Left lung (tissue), 10 donors: ENCODE results near the gene MLPH. TPM values are rescaled to one million over a fixed set of nuclear protein-coding genes. Genes with fewer than 3 reads are reported as not detected.
A peak's percentile ranks its signal among the peaks of the same experiment; 100 is the strongest.

ENCODE experiments used
- ATAC-seq: fragments of 200-7000 bp; cut with Tn5 transposase; one replicate; pipeline ENCODE4 v1.9.1; 2020; ENCODE audit warnings: moderate library complexity
- DNase-seq, 4 donors: peaks; one replicate each; pipeline ENCODE4 v3.0.0-alpha.2; 2013 to 2020
- H3K27ac ChIP-seq, 2 donors: fragments of 200-600 bp; sonication (generic) in 1 of 2; one replicate each; pipeline versions ENCODE4 v1.5.0 to v1.8.0; 2020 to 2021
- H3K27me3 ChIP-seq, 2 donors: fragments of 200-600 bp; sonication (generic) in 1 of 2; one replicate each; pipeline versions ENCODE4 v1.5.0 to v1.8.0; 2020 to 2021
- H3K36me3 ChIP-seq, 2 donors: fragments of 200-600 bp; sonication (generic) in 1 of 2; one replicate each; pipeline versions ENCODE4 v1.5.0 to v1.8.0; 2020 to 2021
- H3K4me1 ChIP-seq, 2 donors: fragments of 200-600 bp; one replicate each; pipeline ENCODE4 v1.8.0; 2021
- H3K4me3 ChIP-seq, 2 donors: fragments of 200-600 bp; sonication (generic) in 1 of 2; one replicate each; pipeline versions ENCODE4 v1.5.0 to v1.8.0; 2020 to 2021; ENCODE audit warnings: mild to moderate bottlenecking in 1 of 2
- H3K9me3 ChIP-seq, 2 donors: fragments of 200-600 bp; sonication (generic) in 1 of 2; one replicate each; pipeline versions ENCODE4 v1.5.0 to v1.8.0; 2020 to 2021
- intact Hi-C, 2 donors: fragments of 100-400 bp; cut with DNase I; formaldehyde crosslinking; loops; one replicate each; pipeline versions ENCODE4 v1.11.2 to v1.14.2; 2022
- polyA plus RNA-seq, 6 donors: library from polyadenylated mRNA; unstranded; fragments of 120-200 nt; gene quantifications; one replicate each; pipeline ENCODE4 v1.2.1, GENCODE V29; 2013; ENCODE audit not compliant: insufficient read length in 6 of 6
- total RNA-seq, 2 donors: library from RNA; stranded (reverse); fragmentation: NEBNext Ultra II Directional; extraction: Animal tissue kit (Norgen Biotek cat#: 25700); gene quantifications; one replicate each; pipeline ENCODE4 v1.2.1, GENCODE V29; 2021
- TF ChIP-seq, protein P1 (sequence below), 2 donors: fragments of 200-600 bp; sonication (generic) in 1 of 2; IDR thresholded peaks; one replicate each; pipeline versions ENCODE4 v1.5.0 to v1.8.0; 2021; ENCODE audit warnings: antibody characterized with exemption in 2 of 2
- donor health status: DM: no; HTN: yes; CAD: no.
- donor health status: DM: no; HTN: no; CAD: no.

MLPH gene
- total and polyA plus RNA-seq, 8 donors = 1.9 to 296 (median 3.2) TPM

DNA sequence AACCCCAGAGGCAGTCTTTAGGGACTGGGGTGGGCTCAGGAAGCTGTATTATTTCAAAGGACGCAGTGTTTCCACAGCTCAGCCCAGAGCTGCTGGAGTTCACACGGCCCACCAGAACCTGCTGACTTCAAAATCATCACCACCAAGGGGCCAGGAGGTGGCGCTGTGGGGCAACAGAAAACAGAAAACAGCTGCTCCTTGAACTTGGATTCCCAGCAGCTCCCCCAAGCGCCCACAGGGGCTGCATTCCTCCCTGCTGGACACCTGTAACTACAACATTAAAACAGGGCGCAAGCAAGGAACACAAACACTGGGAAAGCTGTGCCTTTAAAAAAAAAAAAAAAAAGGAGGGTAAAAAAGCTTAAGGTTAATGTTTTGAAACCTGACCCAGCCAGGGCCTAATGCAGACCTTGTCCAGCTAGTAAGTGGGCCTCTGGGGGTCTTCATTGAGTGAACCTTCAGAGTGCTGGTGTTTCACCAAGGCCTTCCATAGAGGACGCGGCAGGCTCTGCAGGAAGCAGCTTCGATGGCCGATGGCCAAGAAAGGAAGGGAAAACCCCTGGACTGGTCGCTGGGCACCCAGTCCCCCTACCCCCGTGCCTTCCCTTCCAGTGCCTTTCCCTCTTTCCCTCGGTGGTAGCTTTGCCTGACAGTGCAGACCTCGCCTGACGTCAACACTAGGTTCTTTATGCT lies 25.9 kb downstream of the MLPH start:
- H3K27ac ChIP-seq = peak overlapping the region in 1 of 2 donors; percentile 13
- intact Hi-C loops = loop anchor here in 1 of 2 donors (5.0 kb wide), 1 partner anchor 59 kb away; no protein-coding TSS in a partner anchor
- no peaks in the 10 kb centered on the region for H3K27me3 ChIP-seq
- H3K9me3 ChIP-seq = no peaks in the 10 kb centered on the region
- TF ChIP-seq, protein P1, sequence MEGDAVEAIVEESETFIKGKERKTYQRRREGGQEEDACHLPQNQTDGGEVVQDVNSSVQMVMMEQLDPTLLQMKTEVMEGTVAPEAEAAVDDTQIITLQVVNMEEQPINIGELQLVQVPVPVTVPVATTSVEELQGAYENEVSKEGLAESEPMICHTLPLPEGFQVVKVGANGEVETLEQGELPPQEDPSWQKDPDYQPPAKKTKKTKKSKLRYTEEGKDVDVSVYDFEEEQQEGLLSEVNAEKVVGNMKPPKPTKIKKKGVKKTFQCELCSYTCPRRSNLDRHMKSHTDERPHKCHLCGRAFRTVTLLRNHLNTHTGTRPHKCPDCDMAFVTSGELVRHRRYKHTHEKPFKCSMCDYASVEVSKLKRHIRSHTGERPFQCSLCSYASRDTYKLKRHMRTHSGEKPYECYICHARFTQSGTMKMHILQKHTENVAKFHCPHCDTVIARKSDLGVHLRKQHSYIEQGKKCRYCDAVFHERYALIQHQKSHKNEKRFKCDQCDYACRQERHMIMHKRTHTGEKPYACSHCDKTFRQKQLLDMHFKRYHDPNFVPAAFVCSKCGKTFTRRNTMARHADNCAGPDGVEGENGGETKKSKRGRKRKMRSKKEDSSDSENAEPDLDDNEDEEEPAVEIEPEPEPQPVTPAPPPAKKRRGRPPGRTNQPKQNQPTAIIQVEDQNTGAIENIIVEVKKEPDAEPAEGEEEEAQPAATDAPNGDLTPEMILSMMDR (IDR thresholded peaks at IDR 0.05) = peak; percentile 75 to 89
- peaks cover 0 to 13% of the 10 kb centered on the region in 2 donors for H3K36me3 ChIP-seq
- H3K4me1 ChIP-seq = peaks cover 9 to 35% of the 10 kb centered on the region in 2 donors
- DNase-seq = peak; percentile 79 to 92 (median 84)
- ATAC-seq = peak; percentile 74
- no peak overlapping the region for H3K4me3 ChIP-seq

DNA sequence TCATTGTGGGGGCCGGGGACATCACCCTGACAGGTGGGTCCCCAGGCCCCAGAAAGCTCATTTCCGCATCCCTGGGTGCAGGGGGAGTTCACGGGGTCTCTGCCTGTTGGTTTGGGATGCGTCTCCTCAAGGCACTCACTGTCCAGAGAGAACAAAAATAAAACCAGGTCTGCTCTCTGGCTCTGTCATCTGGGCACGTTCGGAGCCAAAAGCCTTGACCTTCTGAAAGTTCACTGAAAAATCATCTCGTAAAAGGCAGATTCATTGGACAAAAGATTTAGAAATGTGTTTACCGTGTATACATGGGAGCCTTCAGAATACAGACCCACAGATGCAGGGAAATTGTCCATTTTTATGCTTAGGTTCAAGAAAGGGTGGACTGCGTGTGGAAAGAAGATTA lies 26.6 kb downstream of the MLPH start:
- no peak overlapping the region for H3K4me3 ChIP-seq
- H3K27ac ChIP-seq = no peak overlapping the region
- peaks cover 8 to 30% of the 10 kb centered on the region in 2 donors for H3K4me1 ChIP-seq
- no peaks in the 10 kb centered on the region for H3K9me3 ChIP-seq
- H3K36me3 ChIP-seq = peaks cover 0 to 15% of the 10 kb centered on the region in 2 donors
- TF ChIP-seq, protein P1 (IDR thresholded peaks at IDR 0.05) = no peak
- DNase-seq (no peak), ATAC-seq (no peak)
- H3K27me3 ChIP-seq = no peaks in the 10 kb centered on the region
- intact Hi-C loops = loop anchor here in 1 of 2 donors (5.0 kb wide), 1 partner anchor 59 kb away; no protein-coding TSS in a partner anchor

DNA sequence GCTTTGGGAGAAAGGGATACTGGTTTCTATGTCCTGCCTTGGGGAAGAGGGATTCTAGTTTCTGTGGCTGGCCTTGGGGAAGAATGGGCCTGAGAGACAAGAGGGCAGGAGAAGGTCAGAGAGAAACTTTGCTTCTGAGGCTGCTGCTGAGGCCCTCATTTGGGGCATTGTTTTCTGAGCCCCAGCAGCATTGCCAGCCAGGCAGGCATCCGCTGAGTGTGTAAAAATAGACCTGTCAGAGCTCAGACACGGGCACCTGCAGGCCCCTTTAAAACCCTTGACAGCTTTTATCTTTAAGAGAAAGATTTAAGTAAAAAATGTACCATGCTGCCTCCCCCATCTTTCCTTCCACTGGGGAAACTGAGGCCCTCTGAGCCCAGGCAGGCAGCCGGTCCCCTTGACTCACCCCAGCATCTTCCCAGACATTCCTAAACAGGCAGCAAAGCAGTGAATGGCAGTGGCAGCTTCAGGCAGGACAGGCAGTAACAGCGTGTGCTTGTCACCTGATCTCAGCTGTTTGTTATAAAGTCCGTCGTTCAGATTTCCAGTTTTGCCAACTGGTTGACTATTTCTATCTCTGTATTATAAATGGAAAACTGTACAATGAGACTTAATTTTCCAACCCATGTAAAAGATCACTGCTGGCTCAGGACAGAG lies 27.6 kb downstream of the MLPH start:
- no peaks in the 10 kb centered on the region for H3K27me3 ChIP-seq
- H3K9me3 ChIP-seq = no peaks in the 10 kb centered on the region
- no peak overlapping the region for H3K27ac ChIP-seq
- H3K4me1 ChIP-seq = peaks cover 2 to 21% of the 10 kb centered on the region in 2 donors
- DNase-seq (no peak), ATAC-seq (no peak)
- H3K4me3 ChIP-seq = no peak overlapping the region
- intact Hi-C loops = loop anchor here in 1 of 2 donors (5.0 kb wide), 1 partner anchor 58 kb away; no protein-coding TSS in a partner anchor
- TF ChIP-seq, protein P1 (IDR thresholded peaks at IDR 0.05) = no peak
- H3K36me3 ChIP-seq = peaks cover 0 to 18% of the 10 kb centered on the region in 2 donors

DNA sequence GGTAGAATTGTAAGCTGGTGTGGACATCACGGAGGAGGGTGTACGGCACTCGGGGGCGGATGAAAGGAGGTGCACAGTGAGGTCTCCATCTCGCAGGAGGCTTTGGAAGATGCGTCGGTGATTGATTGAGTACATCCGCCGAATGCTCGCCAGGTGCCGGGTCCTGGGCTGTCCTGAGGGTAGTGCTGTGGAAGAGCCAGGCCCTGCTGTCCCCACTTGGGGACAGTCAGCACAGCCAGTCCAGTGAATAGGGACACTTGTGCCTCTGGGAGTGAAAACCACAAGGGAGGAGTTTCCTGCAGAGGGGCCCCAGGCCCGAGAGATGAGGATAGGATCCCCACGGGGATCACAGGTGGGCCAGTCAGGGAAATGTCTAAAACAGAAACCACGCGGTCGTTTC lies 28.1 kb downstream of the MLPH start:
- peaks cover 0 to 18% of the 10 kb centered on the region in 2 donors for H3K36me3 ChIP-seq
- ATAC-seq (no peak), DNase-seq (no peak)
- H3K27me3 ChIP-seq = no peaks in the 10 kb centered on the region
- intact Hi-C loops = no loop called here
- TF ChIP-seq, protein P1 (IDR thresholded peaks at IDR 0.05) = no peak
- peaks cover 2 to 15% of the 10 kb centered on the region in 2 donors for H3K4me1 ChIP-seq
- H3K9me3 ChIP-seq = no peaks in the 10 kb centered on the region
- H3K4me3 ChIP-seq = no peak overlapping the region
- no peak overlapping the region for H3K27ac ChIP-seq

DNA sequence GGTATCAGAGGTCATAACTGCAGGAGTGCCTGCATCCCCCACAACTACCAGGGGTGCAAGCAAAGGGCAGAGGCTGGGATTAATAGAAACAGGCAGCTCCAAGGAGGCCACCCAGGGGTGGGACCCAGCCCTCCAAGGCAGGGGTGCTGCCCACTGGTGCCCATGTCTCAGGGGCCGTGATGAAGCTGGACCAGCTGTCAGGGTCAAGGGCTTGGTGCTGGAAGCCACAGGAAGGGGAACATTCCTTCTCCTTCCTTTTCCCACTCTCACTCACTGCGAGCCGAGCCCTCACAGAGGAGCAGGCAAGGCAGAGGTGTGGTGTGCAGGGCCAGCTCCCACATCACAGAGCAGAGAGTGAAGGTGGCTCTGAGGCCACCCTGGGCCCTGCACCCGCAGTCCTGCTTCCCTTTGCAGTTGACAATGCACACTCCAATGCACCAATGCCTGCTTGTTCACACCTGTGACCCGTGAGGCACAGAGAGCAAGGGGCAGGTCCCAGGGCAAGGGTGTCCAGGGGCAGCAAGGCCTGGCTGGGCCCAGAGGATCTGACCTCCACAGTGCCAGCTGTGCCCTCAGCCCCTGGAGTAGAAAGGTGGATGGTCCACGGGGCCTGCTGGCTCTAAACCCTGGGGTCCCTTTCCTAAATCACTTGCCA lies 28.7 kb downstream of the MLPH start:
- ATAC-seq (no peak), DNase-seq (no peak)
- no peaks in the 10 kb centered on the region for H3K9me3 ChIP-seq
- no peaks in the 10 kb centered on the region for H3K27me3 ChIP-seq
- H3K36me3 ChIP-seq = peaks cover 0 to 18% of the 10 kb centered on the region in 2 donors
- peaks cover 2 to 10% of the 10 kb centered on the region in 2 donors for H3K4me1 ChIP-seq
- H3K4me3 ChIP-seq = no peak overlapping the region
- TF ChIP-seq, protein P1 (IDR thresholded peaks at IDR 0.05) = no peak
- intact Hi-C loops = no loop called here
- H3K27ac ChIP-seq = no peak overlapping the region
